GM12891 (cell line): ENCODE results near the gene SRMS.
A peak's percentile ranks its signal among the peaks of the same experiment; 100 is the strongest.
"Not testable (repeated sequence)": the region's sequence is repeated elsewhere in the genome, so short reads cannot be mapped to it uniquely, and the experiment has no call there.

ENCODE experiments used
- DNase-seq: peaks from one replicate; pipeline ENCODE4 v3.0.0; 2011; ENCODE audit warnings: low spot score; ENCODE audit not compliant: insufficient read length
- FAIRE-seq: peaks from 2 replicates; lab custom pipeline; 2011; peaks lifted over from hg19 to GRCh38; lab: Jason Lieb, UNC
- PAX5 ChIP-seq: IDR thresholded peaks from 2 replicates; pipeline ENCODE4 v1.6.1; 2011; ENCODE audit warnings: low read length, moderate library complexity, mild to moderate bottlenecking; ENCODE audit not compliant: insufficient read depth, severe bottlenecking
- POLR2A ChIP-seq: IDR thresholded peaks from 2 replicates; pipeline ENCODE4 v1.6.1; 2011; ENCODE audit warnings: low read depth, low read length, control low read depth
- POLR2AphosphoS5 ChIP-seq: IDR thresholded peaks from 2 replicates; pipeline ENCODE4 v1.6.1; 2011; ENCODE audit warnings: low read depth, low read length, control low read depth
- POU2F2 ChIP-seq: IDR thresholded peaks from 2 replicates; pipeline ENCODE4 v1.6.1; 2011; ENCODE audit warnings: low read depth, mild to moderate bottlenecking, control low read depth, low read length, moderate library complexity
- SPI1 ChIP-seq: IDR thresholded peaks from 2 replicates; pipeline ENCODE4 v1.6.1; 2011; ENCODE audit warnings: low read depth, low read length, control low read depth
- TAF1 ChIP-seq: IDR thresholded peaks from 2 replicates; pipeline ENCODE4 v1.6.1; 2011; ENCODE audit warnings: low read depth, low read length, control low read depth

The SRMS gene

GRCh38 chr20:63565699-63566335 is 18.3 kb upstream of the SRMS start:
- no peak for FAIRE-seq
- no peak for DNase-seq
- no peak for TF ChIP-seq POLR2AphosphoS5

- TF ChIP-seq POU2F2 (no peak), SPI1 (no peak), POLR2A (no peak), POLR2AphosphoS5 (no peak), TAF1 (no peak), PAX5 (no peak)
- no peak for DNase-seq
- FAIRE-seq, result no peak
Measured at GRCh38 chr20:63565021-63565698, 17.6 kb upstream of the SRMS start.

GRCh38 chr20:63564036-63564810 is 16.7 kb upstream of the SRMS start:
- no peak for FAIRE-seq
- DNase-seq, result no peak
- no peak for TF ChIP-seq PAX5
- no peak for TF ChIP-seq SPI1
- no peak for TF ChIP-seq POLR2AphosphoS5
- no peak for TF ChIP-seq POLR2A
- TF ChIP-seq TAF1, result no peak
- TF ChIP-seq POU2F2, result no peak

GRCh38 chr20:63563225-63563935 is 15.8 kb upstream of the SRMS start:
- FAIRE-seq, result no peak
- TF ChIP-seq SPI1 (no peak), POU2F2 (no peak)
- no peak for DNase-seq

GRCh38 chr20:63562461-63563224 is 15.1 kb upstream of the SRMS start:
- FAIRE-seq (no peak), DNase-seq (no peak)

GRCh38 chr20:63561624-63562396 is 14.3 kb upstream of the SRMS start:
- FAIRE-seq (no peak), DNase-seq (no peak)
- no peak for TF ChIP-seq PAX5
- no peak for TF ChIP-seq POU2F2
- TF ChIP-seq TAF1, result no peak
- TF ChIP-seq POLR2AphosphoS5, result no peak
- TF ChIP-seq POLR2A, result no peak
- TF ChIP-seq SPI1, result no peak

More at GRCh38 chr20:63562461-63563224, 15.1 kb upstream of the SRMS start:
- no peak for TF ChIP-seq POLR2AphosphoS5
- no peak for TF ChIP-seq POU2F2
- TF ChIP-seq POLR2A, result no peak
- TF ChIP-seq SPI1, result no peak
- no peak for TF ChIP-seq TAF1
- no peak for TF ChIP-seq PAX5

GRCh38 chr20:63560856-63561609 is 13.5 kb upstream of the SRMS start:
- FAIRE-seq (no peak), DNase-seq (no peak)
- TF ChIP-seq POU2F2, result no peak
- TF ChIP-seq POLR2A, result no peak
- TF ChIP-seq SPI1, result no peak
- TF ChIP-seq POLR2AphosphoS5, result no peak
- TF ChIP-seq PAX5, result no peak
- no peak for TF ChIP-seq TAF1

GRCh38 chr20:63560333-63560805 is 12.8 kb upstream of the SRMS start:
- DNase-seq (no peak), FAIRE-seq (no peak)
- TF ChIP-seq SPI1 (no peak), POLR2AphosphoS5 (no peak), POU2F2 (no peak), POLR2A (no peak), PAX5 (no peak), TAF1 (no peak)

GRCh38 chr20:63559485-63560332 is 12.2 kb upstream of the SRMS start:
- peak; percentile 28 for FAIRE-seq
- DNase-seq, result not testable (repeated sequence)
